ENCODE results near the gene NVL.
"Not testable (repeated sequence)": the region's sequence is repeated elsewhere in the genome, so short reads cannot be mapped to it uniquely, and the experiment has no call there.

GRCh38 chr1:224352436-224353085 lies 22.6 kb upstream of the NVL start:
- TF ChIP-seq CTCF (IDR thresholded peaks at IDR 0.05; ENCODE audit: low read length); EZH2 (IDR thresholded peaks at IDR 0.05; ENCODE audit: borderline replicate concordance, low read length): not testable (repeated sequence)

Data from OCI-LY1 (cell line).